ENCODE results near the gene PLA2G6. TPM values are rescaled to one million over a fixed set of nuclear protein-coding genes. Genes with fewer than 3 reads are reported as not detected.

The PLA2G6 gene
- total RNA-seq, 4 donors from 2014 or later = 30.7 to 327 (median 72.3) TPM

DNA sequence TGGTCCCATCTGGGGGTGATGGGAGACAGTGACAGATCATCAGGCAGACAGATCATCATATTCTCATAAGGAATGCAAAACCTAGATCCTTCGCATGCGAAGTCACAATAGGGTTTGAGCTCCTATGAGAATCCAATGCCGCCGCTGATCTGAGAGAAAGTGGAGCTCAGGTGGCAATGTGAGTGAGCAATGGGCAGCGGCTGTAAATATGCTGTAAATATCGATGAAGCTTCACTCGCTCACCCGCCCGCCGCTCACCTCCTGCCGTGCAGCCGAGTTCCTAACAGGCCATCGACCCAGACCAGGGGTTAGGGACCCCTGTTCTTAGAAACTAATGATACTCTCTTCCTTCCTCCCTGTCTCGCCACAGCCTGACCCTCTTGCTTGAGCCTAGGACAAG, 9.4 kb upstream of the PLA2G6 start:
- Histone ChIP-seq H3K4me3 (no peak overlapping the region), H3K27ac (no peak overlapping the region), H3K9me3 (no peaks in the 10 kb centered on the region), H3K27me3 (no peaks in the 10 kb centered on the region), H3K4me1 (peaks cover 0 to 37% (median 12%) of the 10 kb centered on the region in 4 donors), H3K36me3 (no peaks in the 10 kb centered on the region)
- in situ Hi-C loops (cut with MboI; ENCODE audit: low pct_ligation_motif_present in 1 of 4, low pct_unique_long_range_greater_than_20kb in 1 of 4, low sequenced_read_pairs in 3 of 4) = no loop called here
- no peak for TF ChIP-seq POLR2AphosphoS5 (IDR thresholded peaks at IDR 0.05)
- TF ChIP-seq POLR2A (IDR thresholded peaks at IDR 0.05) = no peak
- TF ChIP-seq, protein P1, sequence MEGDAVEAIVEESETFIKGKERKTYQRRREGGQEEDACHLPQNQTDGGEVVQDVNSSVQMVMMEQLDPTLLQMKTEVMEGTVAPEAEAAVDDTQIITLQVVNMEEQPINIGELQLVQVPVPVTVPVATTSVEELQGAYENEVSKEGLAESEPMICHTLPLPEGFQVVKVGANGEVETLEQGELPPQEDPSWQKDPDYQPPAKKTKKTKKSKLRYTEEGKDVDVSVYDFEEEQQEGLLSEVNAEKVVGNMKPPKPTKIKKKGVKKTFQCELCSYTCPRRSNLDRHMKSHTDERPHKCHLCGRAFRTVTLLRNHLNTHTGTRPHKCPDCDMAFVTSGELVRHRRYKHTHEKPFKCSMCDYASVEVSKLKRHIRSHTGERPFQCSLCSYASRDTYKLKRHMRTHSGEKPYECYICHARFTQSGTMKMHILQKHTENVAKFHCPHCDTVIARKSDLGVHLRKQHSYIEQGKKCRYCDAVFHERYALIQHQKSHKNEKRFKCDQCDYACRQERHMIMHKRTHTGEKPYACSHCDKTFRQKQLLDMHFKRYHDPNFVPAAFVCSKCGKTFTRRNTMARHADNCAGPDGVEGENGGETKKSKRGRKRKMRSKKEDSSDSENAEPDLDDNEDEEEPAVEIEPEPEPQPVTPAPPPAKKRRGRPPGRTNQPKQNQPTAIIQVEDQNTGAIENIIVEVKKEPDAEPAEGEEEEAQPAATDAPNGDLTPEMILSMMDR (IDR thresholded peaks at IDR 0.05) = no peak
- TF ChIP-seq EP300 (IDR thresholded peaks at IDR 0.05; ENCODE audit: low read depth) = no peak
- DNase-seq = no peak
- WGBS, 2 donors (ENCODE audit: low coverage in 1 of 2) = 90% methylated on average over 14 of the region's 14 CpGs; no CpG with 5 or more reads in 1 of the 2 donors
- intact Hi-C loops (cut with DNase I; ENCODE audit: low total_unique reads) = no loop called here

DNA sequence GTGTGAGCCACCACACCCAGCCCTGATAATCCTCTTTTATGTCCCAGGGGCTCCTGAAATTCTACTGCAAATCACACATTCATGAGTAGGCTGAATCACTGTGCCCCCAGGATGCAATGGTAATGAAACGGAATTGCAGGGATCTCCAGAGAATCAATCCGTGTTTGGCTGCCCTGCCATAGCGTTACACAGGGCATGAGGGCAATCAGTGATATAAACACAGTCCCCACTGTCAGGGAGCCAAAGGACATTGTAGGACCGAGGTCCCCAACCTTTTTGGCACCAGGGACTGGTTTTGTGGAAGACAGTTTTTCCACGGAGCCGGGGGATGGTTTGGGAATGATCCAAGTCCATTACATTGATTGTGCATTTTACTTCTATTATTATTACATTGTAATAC, 9.0 kb upstream of the PLA2G6 start:
- no peak overlapping the region for H3K27ac ChIP-seq
- peaks cover 0 to 37% (median 12%) of the 10 kb centered on the region in 4 donors for H3K4me1 ChIP-seq
- in situ Hi-C loops (cut with MboI; ENCODE audit: low pct_ligation_motif_present in 1 of 4, low pct_unique_long_range_greater_than_20kb in 1 of 4, low sequenced_read_pairs in 3 of 4) (no loop called here), intact Hi-C loops (cut with DNase I; ENCODE audit: low total_unique reads) (no loop called here)
- no peaks in the 10 kb centered on the region for H3K9me3 ChIP-seq
- H3K4me3 ChIP-seq = no peak overlapping the region
- no peaks in the 10 kb centered on the region for H3K36me3 ChIP-seq
- TF ChIP-seq POLR2AphosphoS5 (IDR thresholded peaks at IDR 0.05) = no peak
- no peak for TF ChIP-seq EP300 (IDR thresholded peaks at IDR 0.05; ENCODE audit: low read depth)
- no peak for TF ChIP-seq POLR2A (IDR thresholded peaks at IDR 0.05)
- TF ChIP-seq, protein P1 (IDR thresholded peaks at IDR 0.05) = no peak
- WGBS, 2 donors (ENCODE audit: low coverage in 1 of 2) = 65 to 84% methylated on average over 3 to 6 of the region's 6 CpGs
- DNase-seq = no peak
- no peaks in the 10 kb centered on the region for H3K27me3 ChIP-seq

DNA sequence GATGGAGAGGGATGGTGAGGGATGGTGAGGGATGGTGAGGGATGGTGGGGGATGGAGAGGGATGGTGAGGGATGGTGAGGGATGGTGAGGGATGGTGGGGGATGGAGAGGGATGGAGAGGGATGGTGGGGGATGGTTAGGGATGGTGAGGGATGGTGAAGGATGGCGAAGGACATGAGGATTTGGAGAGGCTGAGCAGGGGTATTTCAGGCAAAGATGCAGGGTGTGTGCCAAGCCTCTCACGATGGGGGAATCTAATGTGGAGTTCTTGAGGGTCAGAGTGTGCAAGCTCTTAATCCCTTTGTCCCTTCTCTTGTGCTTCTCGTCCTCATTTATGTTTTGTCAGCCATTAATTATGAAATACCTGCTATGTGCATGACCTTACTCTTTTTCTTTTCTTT, 7.5 kb upstream of the PLA2G6 start:
- no peaks in the 10 kb centered on the region for H3K36me3 ChIP-seq
- in situ Hi-C loops (cut with MboI; ENCODE audit: low pct_ligation_motif_present in 1 of 4, low pct_unique_long_range_greater_than_20kb in 1 of 4, low sequenced_read_pairs in 3 of 4) (no loop called here), intact Hi-C loops (cut with DNase I; ENCODE audit: low total_unique reads) (no loop called here)
- TF ChIP-seq POLR2AphosphoS5 (IDR thresholded peaks at IDR 0.05) (no peak), EP300 (IDR thresholded peaks at IDR 0.05; ENCODE audit: low read depth) (no peak), POLR2A (IDR thresholded peaks at IDR 0.05) (no peak)
- TF ChIP-seq, protein P1 (IDR thresholded peaks at IDR 0.05) = no peak
- H3K27me3 ChIP-seq = no peaks in the 10 kb centered on the region
- no peaks in the 10 kb centered on the region for H3K9me3 ChIP-seq
- H3K27ac ChIP-seq = no peak overlapping the region
- H3K4me3 ChIP-seq = no peak overlapping the region
- peaks cover 0 to 29% (median 7%) of the 10 kb centered on the region in 4 donors for H3K4me1 ChIP-seq
- DNase-seq = no peak
- WGBS, 2 donors (ENCODE audit: low coverage in 1 of 2) = 64 to 75% methylated on average over 2 to 3 of the region's 3 CpGs

GRCh38 chr22:38187413-38188212, 6.0 kb upstream of the PLA2G6 start:
- intact Hi-C loops (cut with DNase I; ENCODE audit: low total_unique reads) = no loop called here
- no peak for DNase-seq
- Histone ChIP-seq H3K4me1 (peaks cover 0 to 23% (median 7%) of the 10 kb centered on the region in 4 donors), H3K27ac (peak overlapping the region in 3 of 4 donors; percentile 29 to 53 (median 42)), H3K36me3 (no peaks in the 10 kb centered on the region), H3K4me3 (no peak overlapping the region), H3K27me3 (no peaks in the 10 kb centered on the region), H3K9me3 (no peaks in the 10 kb centered on the region)
- TF ChIP-seq POLR2A (IDR thresholded peaks at IDR 0.05) = no peak
- no peak for TF ChIP-seq POLR2AphosphoS5 (IDR thresholded peaks at IDR 0.05)
- no peak for TF ChIP-seq EP300 (IDR thresholded peaks at IDR 0.05; ENCODE audit: low read depth)
- TF ChIP-seq, protein P1 (IDR thresholded peaks at IDR 0.05) = no peak
- in situ Hi-C loops (cut with MboI; ENCODE audit: low pct_ligation_motif_present in 1 of 4, low pct_unique_long_range_greater_than_20kb in 1 of 4, low sequenced_read_pairs in 3 of 4) = no loop called here
- 45 to 58% methylated on average over 2 to 10 of the region's 10 CpGs for WGBS, 2 donors (ENCODE audit: low coverage in 1 of 2)
